ENCODE data around the gene C10orf143.
"Not testable (repeated sequence)": the region's sequence is repeated elsewhere in the genome, so short reads cannot be mapped to it uniquely, and the experiment has no call there.

- TF ChIP-seq CTCF, EP300 (IDR thresholded peaks at IDR 0.05): not testable (repeated sequence)
Observed at GRCh38 chr10:130116942-130117341, 6.3 kb upstream of the C10orf143 start.

All from stomach (tissue), 4 donors.